SK-N-MC (cell line): Measurements from ENCODE around the gene SDC4.

Experiments used
- DNase-seq: peaks from one replicate; pipeline ENCODE4 v3.0.0-alpha.2; 2011; ENCODE audit warnings: low read depth, low spot score
- H3K27ac ChIP-seq: fragments of 200-600 bp; sonication (generic); 2 replicates; pipeline ENCODE4 v1.5.1; 2016; ENCODE audit warnings: mixed run types
- H3K36me3 ChIP-seq: fragments of 200-600 bp; sonication (generic); 2 replicates; pipeline ENCODE4 v1.6.1; 2017; ENCODE audit warnings: antibody characterized with exemption, low read length, mixed read lengths; ENCODE audit not compliant: insufficient read depth
- H3K4me3 ChIP-seq: fragments of 200-600 bp; sonication (generic); 2 replicates; pipeline ENCODE4 v1.5.1; 2016
- H3K9ac ChIP-seq: fragments of 200-600 bp; sonication (generic); 2 replicates; pipeline ENCODE4 v1.8.0; 2017; ENCODE audit warnings: mixed run types, mixed read lengths; ENCODE audit not compliant: insufficient read length
- H3K9me3 ChIP-seq: fragments of 200-600 bp; sonication (generic); 2 replicates; pipeline ENCODE4 v1.6.1; 2017; ENCODE audit warnings: low read depth, mild to moderate bottlenecking, antibody characterized with exemption, low read length, moderate library complexity, mixed read lengths
- EZH2 ChIP-seq: fragments of 200-600 bp; sonication (generic); IDR thresholded peaks from one replicate; pipeline ENCODE4 v1.6.1; 2017; ENCODE audit warnings: antibody characterized with exemption
- FOXP2 ChIP-seq: optimal IDR thresholded peaks from 2 replicates; pipeline ENCODE3; 2011; ENCODE audit warnings: mild to moderate bottlenecking, moderate library complexity; ENCODE audit not compliant: insufficient read depth; ENCODE audit errors: extremely low read length, control extremely low read depth
- POLR2AphosphoS5 ChIP-seq: IDR thresholded peaks from 2 replicates; pipeline ENCODE4 v1.6.1; 2012; ENCODE audit warnings: mild to moderate bottlenecking, low read depth, low read length, borderline replicate concordance

The SDC4 gene

DNA sequence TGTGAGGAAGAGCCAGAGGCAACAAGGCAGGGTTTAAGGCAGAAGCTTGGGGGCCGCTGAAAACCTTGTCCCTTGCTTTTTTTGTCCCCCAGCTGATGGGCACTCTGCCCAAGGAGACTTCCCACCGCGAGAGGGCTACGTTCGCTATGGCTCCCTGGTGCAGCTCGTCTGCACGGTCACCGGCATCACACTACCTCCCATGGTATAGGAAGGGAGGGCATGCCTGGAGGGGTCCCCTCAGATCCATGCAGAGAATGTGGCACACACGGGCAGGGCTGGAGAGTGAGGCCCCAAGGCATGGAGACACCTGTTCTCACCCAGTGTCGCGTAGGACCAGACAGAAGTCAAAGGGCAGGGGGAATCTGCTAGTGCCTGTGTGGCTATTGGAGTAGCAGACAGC, 34.3 kb downstream of the SDC4 start:
- Histone ChIP-seq H3K9me3 (no peaks in the 10 kb centered on the region), H3K9ac (no peak overlapping the region), H3K27ac (no peak overlapping the region), H3K4me3 (no peak overlapping the region), H3K36me3 (no peaks in the 10 kb centered on the region)
- no peak for DNase-seq
- TF ChIP-seq POLR2AphosphoS5, result no peak
- TF ChIP-seq FOXP2, result no peak
- no peak for TF ChIP-seq EZH2

DNA sequence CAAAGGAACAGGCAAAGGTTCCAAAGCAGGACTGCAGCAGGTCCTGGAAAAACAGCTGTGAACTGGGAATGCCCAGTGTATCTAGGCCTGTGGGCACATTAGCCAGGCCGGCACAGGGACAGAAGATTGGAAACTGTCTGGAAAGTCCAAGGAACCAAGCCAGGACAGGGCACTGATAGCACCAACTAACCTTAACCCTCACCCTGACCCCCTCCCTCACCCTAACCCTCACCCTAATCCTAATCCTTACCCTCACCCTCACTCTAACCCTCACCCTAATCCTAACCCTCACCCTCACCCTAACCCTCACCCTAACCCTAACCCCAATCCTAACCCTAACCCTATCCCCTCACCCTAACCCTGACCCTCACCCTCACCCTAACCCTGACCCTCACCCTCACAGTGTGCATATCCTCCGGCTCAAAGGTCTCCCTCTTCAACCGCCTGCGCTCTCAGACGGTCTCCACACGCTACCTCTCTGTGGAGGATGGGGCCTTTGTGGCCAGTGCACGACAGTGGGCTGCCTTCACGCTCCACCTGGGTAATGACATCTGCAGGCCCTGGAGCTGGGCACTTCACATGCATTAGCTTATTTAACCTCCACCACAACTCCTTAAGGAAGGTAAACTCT, 35.0 kb downstream of the SDC4 start:
- H3K27ac ChIP-seq, result no peak overlapping the region
- no peak for DNase-seq
- H3K9me3 ChIP-seq, result no peaks in the 10 kb centered on the region
- H3K36me3 ChIP-seq, result no peaks in the 10 kb centered on the region
- H3K9ac ChIP-seq, result no peak overlapping the region
- H3K4me3 ChIP-seq, result no peak overlapping the region
- no peak for TF ChIP-seq EZH2
- no peak for TF ChIP-seq FOXP2
- TF ChIP-seq POLR2AphosphoS5, result no peak

DNA sequence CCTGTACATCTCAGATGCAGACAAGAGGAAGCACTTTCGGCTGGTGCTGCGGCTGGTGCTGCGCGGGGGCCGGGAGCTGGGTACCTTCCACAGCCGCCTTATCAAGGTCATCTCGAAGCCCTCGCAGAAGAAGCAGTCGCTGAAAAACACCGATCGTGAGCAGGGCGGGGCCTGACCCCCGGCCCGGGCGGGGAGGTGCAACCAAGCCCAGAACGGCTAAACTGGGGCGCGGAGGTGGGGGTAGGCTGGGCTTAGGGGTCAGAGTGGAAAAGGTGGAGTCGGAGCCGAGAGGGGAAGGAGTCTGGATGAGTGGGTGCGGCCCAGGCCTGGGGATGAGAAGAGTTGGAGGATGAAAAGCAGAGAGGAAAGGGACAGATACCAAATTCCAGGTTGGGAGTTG, 36.0 kb downstream of the SDC4 start:
- Histone ChIP-seq H3K27ac (no peak overlapping the region), H3K36me3 (no peaks in the 10 kb centered on the region), H3K4me3 (no peak overlapping the region), H3K9me3 (no peaks in the 10 kb centered on the region), H3K9ac (no peak overlapping the region)
- TF ChIP-seq EZH2 (no peak), FOXP2 (no peak), POLR2AphosphoS5 (no peak)
- DNase-seq, result no peak

- H3K27ac ChIP-seq, result no peak overlapping the region
Observed at GRCh38 chr20:45311589-45312211, 36.5 kb downstream of the SDC4 start.

GRCh38 chr20:45309075-45309474, 39.1 kb downstream of the SDC4 start:
- TF ChIP-seq POLR2AphosphoS5 (no peak), FOXP2 (no peak), EZH2 (no peak)
- Histone ChIP-seq H3K27ac (no peak overlapping the region), H3K4me3 (no peak overlapping the region), H3K9me3 (no peaks in the 10 kb centered on the region), H3K36me3 (no peaks in the 10 kb centered on the region), H3K9ac (no peak overlapping the region)
- DNase-seq, result no peak

More at GRCh38 chr20:45311589-45312211, 36.5 kb downstream of the SDC4 start:
- DNase-seq, result no peak
- Histone ChIP-seq H3K9ac (no peak overlapping the region), H3K4me3 (no peak overlapping the region), H3K36me3 (no peaks in the 10 kb centered on the region), H3K9me3 (no peaks in the 10 kb centered on the region)
- TF ChIP-seq FOXP2 (no peak), POLR2AphosphoS5 (no peak), EZH2 (no peak)

DNA sequence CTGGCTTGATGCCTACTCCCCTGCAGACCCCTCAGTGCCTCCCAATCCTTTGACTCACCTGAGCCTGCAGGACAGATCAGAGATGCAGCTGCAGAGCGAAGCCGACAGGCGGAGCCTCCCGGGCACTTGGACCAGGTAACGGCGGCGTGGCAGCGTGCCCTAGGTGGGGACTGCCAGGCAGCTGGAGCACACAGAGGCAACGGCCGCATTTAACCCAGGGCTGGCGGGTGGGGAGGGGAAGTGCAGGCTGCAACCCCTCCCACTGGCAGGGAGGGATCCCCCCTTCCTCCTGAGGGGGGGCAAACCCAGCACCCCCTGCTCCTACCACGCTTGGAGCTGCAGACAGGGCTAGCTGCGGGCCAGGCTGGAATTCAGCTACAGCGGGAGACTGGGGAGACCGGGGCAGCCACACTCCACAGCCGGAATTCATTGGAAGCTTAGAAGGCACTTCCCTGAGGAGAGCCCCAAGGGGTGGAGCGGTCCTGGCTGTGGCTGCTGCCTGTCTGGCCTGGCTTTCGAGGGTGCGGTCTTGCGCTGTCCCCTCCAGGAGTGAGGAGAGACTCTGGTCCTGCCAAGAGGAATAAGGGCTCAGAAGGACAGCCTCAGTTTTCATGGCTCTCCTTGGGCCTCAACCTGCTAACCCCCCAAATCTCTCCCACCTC, 40.0 kb downstream of the SDC4 start, which contains the start of gene MATN4:
Gene MATN4, minus strand, starts transcription at position 183 of the 662 bp plus-strand sequence. CDS start 2,717 bp downstream, outside the sequence.
- no peaks in the 10 kb centered on the region for H3K9me3 ChIP-seq
- no peak within 1 kb of the TSS for H3K9ac ChIP-seq
- H3K36me3 ChIP-seq, result no peaks in the 10 kb centered on the region
- no peak within 1 kb of the TSS for H3K27ac ChIP-seq
- no peak within 1 kb of the TSS for H3K4me3 ChIP-seq
- TF ChIP-seq EZH2, result no peak
- TF ChIP-seq POLR2AphosphoS5, result no peak
- TF ChIP-seq FOXP2, result no peak
- no peak for DNase-seq

DNA sequence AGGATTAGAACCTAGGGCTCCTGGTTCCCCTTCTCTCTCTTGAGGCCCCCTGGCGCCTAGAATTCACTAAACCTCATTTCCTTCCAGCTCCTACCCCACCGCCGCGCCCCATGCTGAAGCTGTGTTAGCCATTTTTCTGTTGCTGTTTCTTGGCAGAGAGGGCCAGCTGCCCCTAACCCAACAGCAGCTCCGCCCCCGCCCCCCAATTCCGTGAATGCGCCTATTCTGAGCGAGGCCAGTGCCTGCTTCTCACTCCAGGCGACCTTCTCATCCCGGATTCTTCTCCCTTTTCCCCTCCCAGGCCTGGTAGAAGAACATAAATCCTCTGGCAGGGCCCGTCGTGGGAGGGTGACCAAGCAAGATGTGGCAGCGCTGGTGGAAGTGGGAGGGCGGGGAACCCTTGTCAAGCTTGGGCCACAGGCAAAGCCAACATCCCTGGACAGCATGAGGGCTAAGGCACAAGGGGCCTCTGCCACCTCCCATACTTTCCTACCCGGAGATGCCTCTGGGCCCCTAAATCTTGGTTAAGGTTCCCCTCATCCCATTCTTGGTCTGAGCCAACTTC, 41.1 kb downstream of the SDC4 start:
- Histone ChIP-seq H3K4me3 (no peak overlapping the region), H3K9me3 (no peaks in the 10 kb centered on the region), H3K9ac (no peak overlapping the region), H3K27ac (no peak overlapping the region), H3K36me3 (no peaks in the 10 kb centered on the region)
- TF ChIP-seq POLR2AphosphoS5 (no peak), EZH2 (no peak), FOXP2 (no peak)
- DNase-seq, result no peak

DNA sequence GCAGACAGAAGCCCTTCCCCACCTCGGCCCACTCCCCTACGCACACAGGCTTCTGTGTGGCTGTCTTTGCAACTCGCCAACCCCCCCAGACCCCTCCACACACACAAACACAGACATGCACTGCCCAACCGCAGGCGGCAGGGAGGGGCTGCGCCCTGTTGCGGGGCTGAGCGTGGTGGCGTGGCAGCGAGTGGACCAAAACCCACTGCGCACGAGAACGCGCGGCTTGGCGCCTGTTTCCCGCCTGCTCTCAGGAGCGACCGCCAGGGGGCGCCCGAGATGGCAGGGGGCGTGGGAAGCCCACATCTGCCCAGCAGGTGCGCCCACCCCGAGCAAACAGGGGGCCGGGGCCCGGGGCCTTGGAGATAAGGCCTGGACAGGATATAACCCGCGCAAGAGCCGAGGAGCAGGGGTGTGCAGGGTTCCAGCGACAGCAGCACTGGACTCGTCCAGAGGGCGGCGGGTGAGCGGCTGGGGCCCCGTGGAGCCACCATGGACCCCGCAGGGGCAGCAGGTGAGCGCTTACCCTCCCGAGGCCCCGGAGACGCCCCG, 41.7 kb downstream of the SDC4 start, which contains the start of gene RBPJL:
Gene RBPJL, plus strand, starts transcription at position 410 of the 552 bp plus-strand sequence. Its CDS starts 83 bp downstream, at position 493.
- Histone ChIP-seq H3K36me3 (no peaks in the 10 kb centered on the region), H3K27ac (no peak within 1 kb of the TSS), H3K9me3 (no peaks in the 10 kb centered on the region), H3K4me3 (no peak within 1 kb of the TSS), H3K9ac (no peak within 1 kb of the TSS)
- no peak for DNase-seq
- no peak for TF ChIP-seq FOXP2
- TF ChIP-seq EZH2, result no peak
- no peak for TF ChIP-seq POLR2AphosphoS5
